Myocyte (in vitro differentiated cells): ENCODE data around the gene TERB1. TPM values are rescaled to one million over a fixed set of nuclear protein-coding genes. Genes with fewer than 3 reads are reported as not detected.
"Not testable (repeated sequence)": the region's sequence is repeated elsewhere in the genome, so short reads cannot be mapped to it uniquely, and the experiment has no call there.

Experiments used
- DNase-seq: peaks from one replicate; pipeline ENCODE4 v3.0.0-alpha.2; 2012; ENCODE audit warnings: low read depth
- total RNA-seq: library from RNA; depleted of rRNA; stranded (reverse); fragments of >200 nt; gene quantifications from 2 replicates; pipeline ENCODE4 v1.2.3, GENCODE V29; 2014

TERB1 gene
- total RNA-seq, 1 donor from 2014 or later, result not detected

DNA sequence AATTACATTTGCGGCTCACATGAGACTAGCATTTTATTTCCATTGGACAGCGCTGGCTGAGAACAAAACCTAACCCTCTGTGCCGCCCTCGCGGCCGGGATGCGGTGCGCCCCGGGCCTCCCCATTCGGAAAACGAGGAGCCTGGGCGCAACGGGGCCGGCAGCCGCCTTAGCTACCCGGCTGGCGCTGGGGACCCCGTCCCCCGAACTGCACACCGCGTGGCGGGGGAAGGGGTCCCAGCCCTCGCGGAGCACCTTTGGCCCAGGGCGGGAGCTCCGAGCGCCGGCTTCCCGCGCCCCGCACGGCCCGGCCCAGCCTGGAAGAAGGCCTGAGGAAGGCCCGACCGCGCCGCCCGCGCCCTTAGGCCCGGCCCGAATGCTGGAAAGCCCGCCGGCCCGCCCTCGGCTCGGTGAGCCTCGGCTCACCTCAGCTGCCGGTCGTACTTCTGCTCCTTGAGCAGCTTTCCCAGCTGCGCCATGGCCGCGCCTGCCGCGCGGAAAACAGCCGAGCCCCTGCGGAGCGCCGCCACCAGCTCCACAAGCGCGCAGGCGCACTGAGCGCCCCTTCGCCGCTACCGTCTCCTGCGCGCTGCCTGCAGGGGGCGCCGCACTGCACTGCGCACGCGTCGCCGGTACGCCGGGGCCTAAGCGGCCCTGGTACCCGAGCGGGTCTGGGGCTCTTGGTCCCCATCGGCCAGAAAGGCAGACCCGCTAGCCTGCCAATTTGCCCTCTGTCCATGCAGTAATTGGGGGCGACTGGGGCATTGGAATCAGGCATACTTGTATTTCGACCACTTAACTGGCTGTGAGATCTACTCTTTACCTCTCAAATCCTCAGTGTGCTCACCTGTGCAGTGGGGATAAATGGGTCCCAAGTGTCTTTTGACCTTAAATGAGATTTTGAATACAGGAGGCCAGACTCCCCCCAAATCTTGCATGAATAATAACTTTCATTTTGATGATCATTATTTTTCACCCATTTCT, 29.3 kb upstream of the TERB1 start, which contains the start of gene NAE1:
Gene NAE1 (minus strand): TSS at position 555 of the 983 bp plus-strand sequence. CDS start 77 bp downstream, at position 478.
- peak; percentile 89 for DNase-seq

DNA sequence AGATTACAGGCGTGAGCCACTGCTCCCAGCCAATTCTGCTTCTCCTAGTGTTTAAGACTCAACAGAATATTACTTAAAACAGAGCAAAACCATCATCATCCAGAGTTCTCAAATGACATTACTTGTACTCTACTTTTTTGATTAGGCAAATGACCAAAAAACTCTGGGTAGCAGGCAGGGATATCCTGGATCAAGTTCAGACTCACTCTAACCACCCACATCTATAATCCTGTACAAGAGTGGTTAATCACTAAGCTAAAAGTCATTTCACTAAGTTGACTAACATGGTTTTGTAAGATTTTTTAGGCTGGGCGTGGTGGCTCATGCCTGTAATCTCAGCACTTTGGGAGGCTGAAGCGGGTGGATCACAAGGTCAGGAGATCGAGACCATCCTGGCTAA, 22.6 kb upstream of the TERB1 start:
- DNase-seq, result no peak

DNA sequence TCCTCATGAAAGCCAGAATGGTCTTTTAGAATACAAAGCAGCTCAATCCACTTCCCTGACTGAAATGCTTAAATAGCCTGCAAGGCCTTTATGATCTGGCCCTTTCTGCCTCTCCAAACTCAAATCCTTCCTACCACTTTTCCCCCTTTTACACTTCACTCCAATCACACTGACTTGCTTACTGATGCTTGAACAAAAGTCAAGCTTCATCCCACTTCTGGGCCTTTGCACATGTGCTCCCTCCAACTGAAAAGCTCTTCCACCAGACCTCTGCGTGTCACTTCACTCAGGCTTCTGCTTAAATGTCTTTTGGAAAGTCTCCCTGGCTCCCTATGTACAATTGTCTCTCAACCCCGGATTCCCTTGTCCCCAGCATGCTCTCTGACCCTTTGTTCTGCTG, 13.3 kb upstream of the TERB1 start:
- DNase-seq, result no peak

DNA sequence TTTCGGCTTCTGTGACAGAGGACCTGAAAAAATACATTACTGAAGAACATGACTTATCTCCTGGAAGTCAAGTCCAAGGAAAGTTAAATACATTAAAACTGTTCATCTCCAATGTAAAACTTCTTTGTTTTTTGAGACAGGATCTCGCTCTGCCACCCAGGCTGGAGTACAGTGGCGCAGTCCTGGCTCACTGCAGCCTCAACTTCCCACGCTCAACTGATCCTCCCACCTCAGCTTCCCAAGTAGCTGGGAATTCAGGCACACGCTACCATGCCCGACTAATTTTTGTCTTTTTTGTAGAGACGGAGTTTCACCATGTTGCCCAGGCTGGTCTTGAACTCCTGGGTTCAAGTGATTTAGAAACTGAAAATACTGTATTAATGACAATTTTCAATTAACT, 9.7 kb upstream of the TERB1 start:
- no peak for DNase-seq

DNA sequence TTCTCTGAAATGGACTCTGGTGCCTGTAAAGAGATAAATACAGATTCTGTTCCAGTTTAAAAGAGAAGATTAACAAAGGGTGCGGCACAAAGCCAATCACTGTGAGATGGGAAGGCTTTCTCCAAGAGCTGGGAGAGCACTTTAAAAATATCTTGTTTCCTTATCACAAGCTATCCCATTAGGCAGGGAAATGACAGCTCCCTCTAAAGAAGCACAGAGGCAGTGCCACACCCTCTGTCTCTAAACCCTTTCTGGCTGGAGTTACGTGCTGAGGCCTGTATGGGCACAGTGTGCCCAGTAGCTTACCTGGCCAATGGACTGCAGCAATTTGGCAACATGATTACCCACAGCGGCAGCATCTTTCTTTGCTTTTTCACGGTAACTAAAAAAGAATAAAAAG, 9.0 kb upstream of the TERB1 start:
- no peak for DNase-seq

DNA sequence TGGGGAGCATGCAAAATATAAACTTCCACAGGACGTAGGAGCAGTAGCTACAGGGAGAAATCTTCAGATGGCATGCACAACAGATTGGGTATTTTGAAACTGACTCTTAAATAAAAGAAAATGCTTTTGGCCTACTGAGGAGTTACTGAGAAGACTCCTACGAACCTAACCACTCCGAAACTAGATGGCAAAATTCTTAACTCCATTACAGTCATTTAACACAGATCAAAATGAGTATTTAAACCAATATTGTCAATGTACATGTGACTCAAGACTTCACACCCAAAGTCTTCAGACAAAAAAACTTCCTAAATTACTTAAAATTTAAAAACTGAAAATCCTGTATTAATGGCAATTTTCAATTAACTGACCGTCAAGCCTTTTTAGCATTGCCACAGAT, 8.4 kb upstream of the TERB1 start:
- no peak for DNase-seq

DNA sequence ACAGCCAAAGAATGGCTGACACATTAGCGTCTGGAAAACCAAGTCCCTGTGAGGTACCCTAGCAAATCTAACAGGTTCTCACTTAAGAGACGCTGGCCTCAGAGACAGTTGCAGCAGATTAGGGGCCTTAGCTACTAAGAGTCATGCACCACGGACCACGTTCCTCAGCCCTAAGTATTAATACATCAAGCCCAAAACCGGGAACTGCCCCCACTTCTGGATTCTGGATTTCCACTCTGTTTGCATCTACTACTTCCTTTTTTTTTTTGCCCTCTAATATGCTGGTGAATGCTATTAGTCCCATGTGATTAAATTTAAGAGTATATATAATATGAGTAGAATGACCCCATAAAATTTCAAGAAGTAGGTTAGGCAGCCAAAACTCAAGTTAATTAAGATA, 775 bp upstream of the TERB1 start:
- no peak for DNase-seq

DNA sequence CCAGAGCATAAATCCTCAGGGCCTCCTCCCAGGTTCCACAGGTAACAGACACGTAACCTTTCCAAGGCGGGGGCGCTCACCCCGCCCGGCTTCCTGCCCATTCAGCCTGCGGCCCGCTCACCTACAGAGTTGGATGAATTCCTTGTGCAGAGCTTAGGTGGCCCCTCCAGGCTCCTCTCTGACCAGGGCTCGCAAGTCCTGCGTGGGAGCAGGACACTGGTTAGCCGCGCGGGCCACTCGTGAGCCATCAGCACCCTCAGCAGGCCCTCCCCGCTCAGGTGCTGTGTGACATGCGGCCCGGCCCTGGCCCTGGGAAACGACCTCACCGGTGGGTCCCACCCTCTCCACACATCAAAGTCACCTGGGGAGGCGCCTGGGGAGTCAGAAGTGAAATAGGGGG, 528 bp downstream of the TERB1 start:
- DNase-seq, result no peak

DNA sequence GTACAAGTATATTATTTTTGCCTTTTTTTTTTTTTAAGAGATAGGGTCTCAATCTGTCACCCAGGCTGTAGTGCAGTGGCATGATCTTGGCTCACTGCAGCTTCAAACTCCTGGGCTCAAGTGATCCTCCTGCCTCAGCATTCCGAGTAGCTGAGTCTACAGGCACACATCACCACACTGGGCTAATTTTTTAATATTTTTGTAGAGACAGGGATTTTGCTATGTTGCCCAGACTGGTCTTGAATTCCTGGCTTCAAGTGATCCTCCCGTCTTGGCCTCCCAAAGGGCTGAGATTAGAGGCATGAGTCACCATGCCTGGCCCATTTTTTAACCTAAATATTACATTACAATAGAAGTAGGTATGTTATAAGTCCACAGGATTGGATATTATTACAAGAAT, 3.2 kb downstream of the TERB1 start:
- DNase-seq, result peak; percentile 2

DNA sequence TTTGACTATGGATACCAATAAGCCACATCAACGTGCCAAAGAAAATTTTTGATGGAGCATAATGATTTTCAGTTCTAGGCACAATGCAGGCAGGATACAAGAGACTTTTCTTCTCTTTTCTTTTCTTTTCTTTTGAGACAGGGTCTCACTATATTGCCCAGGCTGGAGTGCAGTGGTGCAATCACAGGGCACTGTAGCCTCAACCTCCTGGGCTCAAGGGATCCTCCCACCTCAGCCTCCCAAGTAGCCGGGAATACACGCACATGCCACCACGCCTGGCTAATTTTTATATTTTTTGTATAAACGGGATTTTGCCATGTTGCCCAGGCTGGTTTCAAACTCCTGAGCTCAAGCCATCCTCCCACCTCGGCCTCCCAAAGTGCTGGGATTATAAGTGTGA, 7.4 kb downstream of the TERB1 start:
- DNase-seq, result not testable (repeated sequence)

DNA sequence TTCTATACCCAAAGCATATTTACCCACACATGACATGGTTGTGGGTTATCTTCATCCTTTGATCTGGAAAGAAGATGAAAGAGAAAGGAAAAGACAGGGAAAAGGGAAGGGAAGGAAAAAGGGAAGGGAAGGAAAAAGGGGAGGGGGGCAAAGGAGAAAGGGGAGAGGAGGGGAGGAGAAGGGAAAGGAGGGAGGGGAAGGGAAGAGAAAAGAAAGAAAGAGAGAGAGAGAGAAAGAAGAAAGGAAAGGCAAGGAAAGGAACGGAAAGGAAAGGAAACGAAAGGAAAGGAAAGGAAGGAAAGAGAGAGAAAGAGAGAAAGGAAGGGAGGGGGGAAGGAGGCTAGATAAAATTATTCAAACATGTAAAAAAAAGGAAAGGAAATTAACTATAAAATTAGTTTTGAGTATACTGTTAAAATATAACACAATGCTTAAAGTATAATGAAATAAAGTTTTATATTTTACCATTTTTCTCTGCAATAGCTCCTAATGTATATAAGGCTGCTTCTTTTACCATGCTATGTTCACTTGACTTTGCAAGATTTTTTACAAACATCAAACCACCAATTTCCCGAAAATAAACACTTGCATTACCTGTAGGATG, 11.2 kb downstream of the TERB1 start:
- DNase-seq, result no peak

DNA sequence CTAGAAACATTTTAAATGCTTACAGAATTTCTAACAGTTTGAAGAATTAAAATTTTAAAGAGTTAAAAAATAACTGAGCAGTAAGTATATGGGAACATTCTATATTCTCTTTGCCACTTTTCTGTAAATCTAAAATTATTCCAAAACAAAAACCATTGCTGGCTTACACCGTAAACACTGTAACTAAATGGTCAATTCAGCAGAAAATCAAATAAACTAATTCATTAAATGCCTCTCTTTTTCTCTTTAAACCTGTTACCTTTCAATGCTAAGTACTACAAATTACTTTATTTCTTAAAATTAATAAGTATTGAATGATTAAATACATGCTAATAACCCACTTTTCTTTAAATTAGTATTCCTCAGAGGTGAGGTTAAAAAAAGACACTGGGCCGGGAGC, 14.0 kb downstream of the TERB1 start:
- DNase-seq, result no peak

DNA sequence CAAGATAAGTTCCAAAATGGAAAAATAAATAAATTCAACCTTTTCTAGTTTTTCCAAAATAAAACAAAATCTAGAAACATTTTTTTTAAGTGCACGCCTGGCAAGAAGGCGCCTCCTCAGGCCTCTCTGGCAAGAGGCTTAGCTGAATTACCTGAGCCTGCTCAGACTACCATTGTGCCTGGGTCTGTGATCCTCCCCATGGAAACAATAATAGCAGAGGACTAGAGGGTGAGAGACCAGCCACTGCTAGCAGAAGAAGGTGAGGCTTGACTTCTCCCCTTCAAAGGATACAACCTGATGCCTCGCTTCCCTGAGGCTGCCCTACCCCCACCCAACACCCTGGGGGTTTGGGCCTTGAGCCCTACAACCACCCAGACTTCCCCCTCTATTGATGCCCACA, 14.8 kb downstream of the TERB1 start:
- no peak for DNase-seq

DNA sequence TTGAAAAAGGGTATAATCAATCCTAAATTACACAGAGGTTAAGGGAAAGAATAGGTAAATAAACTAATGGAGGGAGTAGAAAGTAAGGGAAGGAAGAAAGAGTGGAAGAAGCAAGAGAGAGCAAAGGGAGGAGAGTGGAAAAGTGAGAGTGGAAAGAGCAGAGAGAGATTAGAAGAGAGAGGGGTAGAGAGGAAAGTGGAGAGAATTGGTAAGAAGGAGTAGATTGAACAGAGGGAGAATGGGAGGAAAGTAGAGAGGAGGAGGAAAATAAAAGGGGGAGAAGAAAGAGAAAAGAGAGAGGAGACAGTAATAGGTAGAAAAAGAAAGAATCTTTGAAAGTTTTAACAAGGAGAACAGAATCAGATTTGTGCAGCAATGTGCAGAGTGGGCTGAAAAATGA, 24.9 kb downstream of the TERB1 start:
- DNase-seq, result no peak

DNA sequence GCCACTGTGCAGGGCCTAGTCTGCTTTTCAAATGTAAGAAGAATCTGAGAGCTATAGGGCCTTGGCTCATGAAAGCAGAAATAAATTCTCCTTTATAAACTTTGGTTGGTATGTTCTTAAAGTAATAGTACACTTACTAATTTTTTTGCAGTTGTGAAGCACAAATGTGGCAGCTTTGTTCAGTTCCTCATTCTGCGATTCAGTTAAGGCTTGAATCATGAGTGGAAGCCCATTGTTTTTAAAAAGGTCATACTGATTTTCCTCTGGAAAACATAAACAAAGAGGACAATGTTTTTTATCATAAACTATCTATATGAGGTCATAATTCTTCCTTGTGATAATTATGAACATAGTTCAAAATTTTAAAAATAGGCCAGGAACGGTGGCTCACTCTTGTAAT, 26.4 kb downstream of the TERB1 start:
- DNase-seq, result no peak

DNA sequence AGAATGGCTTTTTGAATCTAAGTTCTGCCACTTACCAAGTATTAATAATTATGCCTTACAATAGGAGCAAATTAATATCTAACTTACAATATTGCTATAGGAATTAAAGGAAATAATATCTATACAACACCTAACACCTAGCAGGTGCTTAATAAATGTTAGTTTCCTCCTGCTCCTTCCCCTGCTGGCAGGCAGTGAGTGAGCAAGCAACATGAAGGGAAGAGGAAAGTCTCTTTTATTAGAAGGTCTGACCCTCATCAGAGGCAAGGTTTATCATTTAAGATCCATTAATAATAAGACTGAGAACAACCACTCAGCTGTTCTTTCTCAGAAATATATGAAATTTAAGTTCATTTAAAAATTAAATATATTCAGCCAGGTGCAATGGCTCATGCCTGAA, 43.3 kb downstream of the TERB1 start:
- DNase-seq, result no peak

DNA sequence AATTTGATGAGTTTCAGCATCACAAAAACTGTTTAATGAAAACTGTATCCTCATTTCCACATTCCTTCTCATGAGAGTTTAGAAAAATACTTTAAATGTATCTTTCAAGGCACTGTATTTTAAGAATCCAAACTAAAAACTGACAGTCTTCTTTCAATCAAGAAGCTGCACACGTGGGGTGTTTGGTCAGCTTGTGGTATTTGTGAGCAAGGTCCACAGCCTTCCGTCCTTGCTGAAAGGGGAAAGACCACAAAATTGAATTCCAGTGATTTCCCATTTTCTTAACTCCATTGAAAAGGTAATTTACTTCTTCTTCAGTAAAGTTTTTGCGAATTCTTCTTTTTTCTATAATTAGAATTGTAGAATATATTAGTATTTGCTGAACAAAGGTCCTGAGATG, 46.6 kb downstream of the TERB1 start:
- no peak for DNase-seq

DNA sequence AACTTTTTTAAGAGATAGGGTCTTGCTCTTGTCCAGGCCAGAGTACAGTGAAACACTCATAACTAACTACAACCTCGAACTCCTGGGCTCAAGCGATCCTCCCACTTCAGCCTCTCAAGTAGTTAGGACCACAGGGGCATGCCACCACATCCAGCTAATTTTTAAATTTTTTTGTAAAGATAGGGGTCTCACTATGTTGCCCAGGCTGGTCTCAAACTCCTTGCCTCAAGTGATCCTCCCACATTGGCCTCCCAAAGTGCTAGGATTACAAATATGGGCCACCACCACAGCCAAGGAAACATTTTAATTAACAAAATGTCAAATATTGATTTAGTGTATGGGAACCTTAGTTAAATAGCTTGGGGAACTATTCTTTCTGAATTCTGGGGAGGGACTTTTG, 47.2 kb downstream of the TERB1 start:
- no peak for DNase-seq

DNA sequence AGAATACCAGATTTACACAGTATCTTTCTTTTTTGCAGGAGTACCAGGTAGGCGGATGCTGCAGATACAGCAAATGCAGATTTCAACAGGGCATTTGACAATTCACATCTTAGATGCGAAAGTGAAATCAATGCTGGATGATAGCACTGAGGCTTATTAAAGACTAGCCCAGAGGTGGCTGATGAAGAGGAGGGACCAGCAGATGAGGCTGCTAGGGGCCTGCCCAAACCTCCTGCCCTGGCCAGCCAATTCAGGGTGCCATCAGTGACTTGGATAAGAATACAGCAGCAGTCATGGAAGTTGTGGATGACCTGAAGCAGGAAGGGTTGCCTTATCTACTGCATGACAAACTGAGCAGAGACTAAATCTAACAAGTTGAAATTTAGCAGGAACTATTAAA, 48.4 kb downstream of the TERB1 start:
- no peak for DNase-seq

DNA sequence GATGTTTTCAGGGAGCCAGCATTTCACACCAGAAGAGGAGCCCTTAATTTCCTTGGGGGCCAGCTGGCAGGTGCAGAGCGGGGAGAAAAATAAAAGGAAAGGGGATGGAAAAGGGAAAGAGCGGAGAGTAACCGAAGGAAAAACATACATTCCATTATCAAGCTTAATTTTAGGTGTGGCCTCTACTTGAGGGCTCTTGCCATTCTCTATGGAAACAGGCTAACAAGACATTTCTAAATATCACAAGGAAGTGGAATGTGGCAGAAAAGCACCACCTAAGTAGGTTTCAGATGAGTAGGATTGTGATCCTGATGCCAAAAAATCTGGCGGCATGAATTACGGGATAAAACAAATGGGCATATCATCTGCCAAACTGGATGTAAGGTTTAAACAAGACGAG, 49.0 kb downstream of the TERB1 start:
- no peak for DNase-seq

DNA sequence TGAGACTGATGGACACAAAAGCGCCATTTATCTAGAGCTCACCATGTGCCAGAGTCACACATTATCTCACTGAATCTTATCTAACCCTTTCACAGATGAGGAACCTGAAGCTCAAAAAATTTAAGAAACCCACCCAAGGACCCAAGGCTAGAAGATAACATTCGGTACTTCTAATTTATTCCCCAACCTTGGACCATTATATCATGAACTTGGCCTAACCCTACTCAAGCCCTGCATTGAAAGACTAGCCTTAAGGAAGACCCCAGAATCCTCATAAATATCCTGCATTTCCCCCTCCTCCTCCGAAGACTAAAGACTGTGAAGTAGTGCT, 49.4 kb downstream of the TERB1 start:
- no peak for DNase-seq

DNA sequence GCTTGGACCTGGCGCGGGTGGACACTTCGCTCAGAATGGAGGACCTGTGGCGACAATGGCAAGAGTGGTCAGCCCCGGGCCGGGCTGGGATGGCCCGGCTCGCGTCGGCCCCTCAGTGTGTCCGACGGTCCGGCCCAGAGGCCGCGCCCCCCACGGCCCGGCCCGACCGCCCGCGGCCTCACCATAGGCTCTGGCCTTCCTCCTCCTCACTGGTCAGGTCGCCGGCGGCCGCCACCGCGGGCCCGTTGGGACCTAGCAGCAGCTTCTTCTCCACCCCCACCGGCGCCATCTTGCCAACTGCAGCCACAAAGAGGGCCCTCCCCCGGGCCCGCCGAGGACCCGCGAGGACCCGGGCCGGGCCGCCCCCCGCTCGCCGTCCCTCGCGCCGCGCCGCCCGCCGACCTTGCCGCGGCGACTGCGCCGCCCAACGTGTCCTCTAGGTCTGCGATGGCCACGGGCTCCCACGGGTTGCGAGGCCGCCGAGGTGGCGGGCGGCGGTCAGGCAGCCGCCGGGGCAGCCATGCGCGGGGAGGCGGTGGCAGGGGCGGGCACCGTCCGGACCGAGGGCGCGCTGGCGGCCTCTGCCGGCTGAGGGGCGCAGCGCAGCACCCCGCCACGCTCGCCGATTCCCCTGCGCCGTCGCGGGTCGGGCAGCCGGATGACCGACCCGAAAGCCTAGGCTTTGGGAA, 49.9 kb downstream of the TERB1 start, which contains the start of gene DYNC1LI2:
Gene DYNC1LI2 (minus strand): TSS at position 307 of the 689 bp plus-strand sequence. CDS start 18 bp downstream, at position 289.
- DNase-seq, result peak; percentile 79
